ENCODE results near the gene P2RX7.

DNA sequence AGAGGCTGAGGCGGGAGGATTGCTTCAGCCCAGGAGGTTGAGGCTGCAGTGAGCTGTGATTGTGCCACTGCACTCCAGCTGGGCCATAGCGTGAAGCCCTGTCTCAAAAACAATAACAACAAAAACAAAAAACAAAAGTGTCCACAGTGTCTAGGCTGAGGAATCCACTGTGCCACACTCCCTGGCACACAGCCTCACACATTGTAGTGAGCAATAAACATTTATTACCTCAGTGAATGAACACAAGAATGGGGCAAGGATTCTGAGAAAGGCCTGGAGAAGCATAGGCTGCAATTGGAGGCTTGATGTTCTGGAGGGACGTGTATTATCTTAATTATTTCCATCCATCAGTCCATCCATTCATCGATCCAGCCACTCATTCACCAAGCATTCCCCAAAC is 17.1 kb upstream of the P2RX7 start:
- TF ChIP-seq, protein P1, sequence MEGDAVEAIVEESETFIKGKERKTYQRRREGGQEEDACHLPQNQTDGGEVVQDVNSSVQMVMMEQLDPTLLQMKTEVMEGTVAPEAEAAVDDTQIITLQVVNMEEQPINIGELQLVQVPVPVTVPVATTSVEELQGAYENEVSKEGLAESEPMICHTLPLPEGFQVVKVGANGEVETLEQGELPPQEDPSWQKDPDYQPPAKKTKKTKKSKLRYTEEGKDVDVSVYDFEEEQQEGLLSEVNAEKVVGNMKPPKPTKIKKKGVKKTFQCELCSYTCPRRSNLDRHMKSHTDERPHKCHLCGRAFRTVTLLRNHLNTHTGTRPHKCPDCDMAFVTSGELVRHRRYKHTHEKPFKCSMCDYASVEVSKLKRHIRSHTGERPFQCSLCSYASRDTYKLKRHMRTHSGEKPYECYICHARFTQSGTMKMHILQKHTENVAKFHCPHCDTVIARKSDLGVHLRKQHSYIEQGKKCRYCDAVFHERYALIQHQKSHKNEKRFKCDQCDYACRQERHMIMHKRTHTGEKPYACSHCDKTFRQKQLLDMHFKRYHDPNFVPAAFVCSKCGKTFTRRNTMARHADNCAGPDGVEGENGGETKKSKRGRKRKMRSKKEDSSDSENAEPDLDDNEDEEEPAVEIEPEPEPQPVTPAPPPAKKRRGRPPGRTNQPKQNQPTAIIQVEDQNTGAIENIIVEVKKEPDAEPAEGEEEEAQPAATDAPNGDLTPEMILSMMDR (IDR thresholded peaks at IDR 0.05) = no peak
- TF ChIP-seq RAD21 (conservative IDR thresholded peaks at IDR 0.05 in 1 of 2, IDR thresholded peaks at IDR 0.05 in 1 of 2) (no peak), POLR2A (IDR thresholded peaks at IDR 0.05; ENCODE audit: low read length) (no peak), POLR2AphosphoS2 (conservative IDR thresholded peaks at IDR 0.05; ENCODE audit: low read length) (no peak), SREBF2 (IDR thresholded peaks at IDR 0.05) (no peak), RCOR1 (IDR thresholded peaks at IDR 0.05; ENCODE audit: low read depth, low read length) (no peak), ZSCAN20 (CRISPR knock-in tag; IDR thresholded peaks at IDR 0.05) (no peak), EP300 (IDR thresholded peaks at IDR 0.05) (no peak), NR3C1 (IDR thresholded peaks at IDR 0.05) (no peak), ESRRA (IDR thresholded peaks at IDR 0.05; ENCODE audit: borderline replicate concordance, low read length) (no peak), CHD4 (IDR thresholded peaks at IDR 0.05; ENCODE audit: borderline replicate concordance) (no peak), CEBPB (IDR thresholded peaks at IDR 0.05) (no peak)
- TF ChIP-seq, protein P2, sequence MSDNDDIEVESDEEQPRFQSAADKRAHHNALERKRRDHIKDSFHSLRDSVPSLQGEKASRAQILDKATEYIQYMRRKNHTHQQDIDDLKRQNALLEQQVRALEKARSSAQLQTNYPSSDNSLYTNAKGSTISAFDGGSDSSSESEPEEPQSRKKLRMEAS (IDR thresholded peaks at IDR 0.05) = no peak
